SHP77 (cell line): ENCODE data around the gene FAM114A1.
A peak's percentile ranks its signal among the peaks of the same experiment; 100 is the strongest.

ENCODE experiments used
- DNase-seq, 2 experiments: peaks; one replicate each; lab custom pipeline; 2025; lab: John Stamatoyannopoulos, UW

FAM114A1 gene

GRCh38 chr4:38859501-38859900 is 8.1 kb upstream of the FAM114A1 start:
- no peak for DNase-seq

- DNase-seq: peak in 1 of 2 experiments; percentile 50
These were observed 6.7 kb upstream of the FAM114A1 start for GRCh38 chr4:38860788-38861424.

- no peak for DNase-seq
These were observed 5.8 kb upstream of the FAM114A1 start for GRCh38 chr4:38861791-38862190.

- DNase-seq: no peak
These were observed 2.2 kb upstream of the FAM114A1 start for GRCh38 chr4:38865445-38865844.

GRCh38 chr4:38866973-38867477 is 581 bp upstream of the FAM114A1 start:
- DNase-seq: no peak

GRCh38 chr4:38868059-38868960 is 704 bp downstream of the FAM114A1 start:
- DNase-seq: no peak

GRCh38 chr4:38869511-38869910 is 1.9 kb downstream of the FAM114A1 start:
- no peak for DNase-seq

GRCh38 chr4:38870098-38870808 is 2.6 kb downstream of the FAM114A1 start:
- no peak for DNase-seq

GRCh38 chr4:38871593-38871992 is 4.0 kb downstream of the FAM114A1 start:
- DNase-seq: no peak

- DNase-seq: peak in 1 of 2 experiments; percentile 16
These were observed 5.0 kb downstream of the FAM114A1 start for GRCh38 chr4:38872620-38873019.

- DNase-seq: no peak
These were observed 5.8 kb downstream of the FAM114A1 start for GRCh38 chr4:38873290-38873944.

GRCh38 chr4:38876636-38877035 is 9.0 kb downstream of the FAM114A1 start:
- DNase-seq: no peak

GRCh38 chr4:38884254-38884653 is 16.6 kb downstream of the FAM114A1 start:
- no peak for DNase-seq

- DNase-seq: no peak
These were observed 21.5 kb downstream of the FAM114A1 start for GRCh38 chr4:38889143-38889542.

- DNase-seq: no peak
These were observed 23.7 kb downstream of the FAM114A1 start for GRCh38 chr4:38891051-38891983.

- no peak for DNase-seq
These were observed 26.8 kb downstream of the FAM114A1 start for GRCh38 chr4:38894322-38894982.

- DNase-seq: no peak
These were observed 29.3 kb downstream of the FAM114A1 start for GRCh38 chr4:38896940-38897339.

- DNase-seq: no peak
These were observed 30.6 kb downstream of the FAM114A1 start for GRCh38 chr4:38898245-38898644.

GRCh38 chr4:38902221-38902620 is 34.6 kb downstream of the FAM114A1 start:
- no peak for DNase-seq

- no peak for DNase-seq
These were observed 35.1 kb downstream of the FAM114A1 start for GRCh38 chr4:38902695-38903094.
